Thymus (tissue), 11 donors: ENCODE measurements around the gene RNPS1. TPM values are rescaled to one million over a fixed set of nuclear protein-coding genes. Genes with fewer than 3 reads are reported as not detected.
A peak's percentile ranks its signal among the peaks of the same experiment; 100 is the strongest.

Source experiments
- DNase-seq, 9 donors: peaks; one replicate each; pipeline ENCODE4 v3.0.0-alpha.2; 2013; ENCODE audit warnings: low spot score in 9 of 9, low read depth in 6 of 9, missing footprints in 1 of 9
- H3K27ac ChIP-seq, 2 donors: one replicate each; pipeline ENCODE4 v1.5.1; 2013; ENCODE audit warnings: control low read depth in 1 of 2, low read depth in 1 of 2, low read length in 1 of 2, mild to moderate bottlenecking in 1 of 2, moderate library complexity in 1 of 2
- H3K27me3 ChIP-seq, 2 donors: one replicate each; pipeline ENCODE4 v1.5.1; 2013; ENCODE audit warnings: low read length in 1 of 2; ENCODE audit not compliant: control insufficient read depth in 2 of 2, insufficient read depth in 1 of 2
- H3K36me3 ChIP-seq, 2 donors: one replicate each; pipeline ENCODE4 v1.5.1; 2013; ENCODE audit warnings: low read length in 1 of 2, mild to moderate bottlenecking in 1 of 2, moderate library complexity in 1 of 2; ENCODE audit not compliant: control insufficient read depth in 2 of 2, insufficient read depth in 2 of 2
- H3K4me1 ChIP-seq, 2 donors: one replicate each; pipeline ENCODE4 v1.5.1; 2013; ENCODE audit warnings: low read length in 2 of 2; ENCODE audit not compliant: control insufficient read depth in 2 of 2, insufficient read depth in 2 of 2
- H3K4me3 ChIP-seq, 2 donors: one replicate each; pipeline ENCODE4 v1.5.1; 2013; ENCODE audit warnings: low read length in 2 of 2, control low read depth in 1 of 2, mild to moderate bottlenecking in 1 of 2
- H3K9me3 ChIP-seq, 2 donors: one replicate each; pipeline ENCODE4 v1.5.1; 2013; ENCODE audit warnings: low read length in 1 of 2, mild to moderate bottlenecking in 1 of 2; ENCODE audit not compliant: control insufficient read depth in 2 of 2, insufficient read depth in 1 of 2
- WGBS: extraction: QIAGEN DNeasy Blood & Tissue Kit; methylation state at CpG from one replicate; pipeline ENCODE4 v1.1.7; 2013; 5-methylcytosine and 5-hydroxymethylcytosine counted together
- polyA plus RNA-seq: library from polyadenylated mRNA; stranded (reverse); fragments of 200-250 nt; gene quantifications from one replicate; pipeline ENCODE4 v1.2.3, GENCODE V29; 2013
- total RNA-seq: library from RNA; stranded (reverse); fragments of 120-200 nt; gene quantifications from one replicate; pipeline ENCODE4 v1.2.4, GENCODE V29; 2013
- donor health status: healthy.

The RNPS1 gene
- total and polyA plus RNA-seq, 2 donors = 87.2 to 130 TPM

DNA sequence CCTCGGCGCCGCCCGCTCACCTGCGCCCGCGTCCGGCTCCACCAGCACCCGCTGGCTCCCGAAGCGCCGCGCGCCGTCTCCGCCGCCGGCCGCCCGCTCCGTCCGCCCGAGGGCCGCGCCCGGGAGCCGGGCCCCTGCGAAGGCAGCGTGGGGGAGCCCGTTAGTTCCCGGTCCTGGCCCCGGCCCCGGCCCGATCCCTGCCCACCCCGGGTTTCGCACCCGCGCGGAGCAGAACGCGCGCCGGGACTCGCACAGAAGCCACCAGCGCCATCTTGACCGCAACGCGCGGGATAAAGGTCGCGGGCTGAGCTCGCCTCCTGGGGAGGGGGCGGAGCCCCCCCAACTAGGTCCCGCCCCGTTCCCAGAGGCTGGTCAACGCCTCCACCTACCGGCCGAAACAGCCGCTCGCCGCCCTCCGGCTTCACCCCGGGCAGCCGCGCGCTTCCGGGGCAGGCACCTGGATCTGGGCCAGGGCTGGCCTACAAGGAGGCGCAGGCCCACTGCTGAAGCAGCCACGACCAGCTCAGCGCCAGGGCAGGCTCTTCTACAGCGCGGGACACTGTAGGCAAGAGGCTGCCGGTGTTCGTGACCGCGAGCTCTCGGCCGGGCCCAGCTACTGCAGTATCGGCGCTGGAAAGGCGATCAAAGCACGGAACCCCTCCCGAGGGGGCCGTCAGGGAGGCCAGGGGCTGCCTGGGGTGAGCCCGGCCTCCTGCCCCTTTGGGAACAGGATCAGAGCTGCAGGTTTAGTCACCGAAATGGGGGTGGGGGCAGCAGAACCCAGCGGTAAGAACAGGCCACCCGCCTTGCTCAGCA, 16.4 kb downstream of the RNPS1 start, which contains the start of gene ECI1:
Gene ECI1 (minus strand): TSS at position 292 of the 816 bp plus-strand sequence. CDS start 21 bp downstream, at position 271.
- peaks cover 0 to 3% of the 10 kb centered on the region in 2 donors for H3K9me3 ChIP-seq
- H3K4me1 ChIP-seq = peaks cover 14 to 20% of the 10 kb centered on the region in 2 donors
- peak within 1 kb of the TSS; percentile 57 to 90 for H3K4me3 ChIP-seq
- no peaks in the 10 kb centered on the region for H3K27me3 ChIP-seq
- peak in 8 of 9 donors; percentile 29 to 83 (median 62) for DNase-seq
- peak within 1 kb of the TSS; percentile 64 to 93 for H3K27ac ChIP-seq
- H3K36me3 ChIP-seq = peaks cover 40 to 43% of the 10 kb centered on the region in 2 donors
- 5% methylated on average over 88 of the region's 88 CpGs for WGBS

DNA sequence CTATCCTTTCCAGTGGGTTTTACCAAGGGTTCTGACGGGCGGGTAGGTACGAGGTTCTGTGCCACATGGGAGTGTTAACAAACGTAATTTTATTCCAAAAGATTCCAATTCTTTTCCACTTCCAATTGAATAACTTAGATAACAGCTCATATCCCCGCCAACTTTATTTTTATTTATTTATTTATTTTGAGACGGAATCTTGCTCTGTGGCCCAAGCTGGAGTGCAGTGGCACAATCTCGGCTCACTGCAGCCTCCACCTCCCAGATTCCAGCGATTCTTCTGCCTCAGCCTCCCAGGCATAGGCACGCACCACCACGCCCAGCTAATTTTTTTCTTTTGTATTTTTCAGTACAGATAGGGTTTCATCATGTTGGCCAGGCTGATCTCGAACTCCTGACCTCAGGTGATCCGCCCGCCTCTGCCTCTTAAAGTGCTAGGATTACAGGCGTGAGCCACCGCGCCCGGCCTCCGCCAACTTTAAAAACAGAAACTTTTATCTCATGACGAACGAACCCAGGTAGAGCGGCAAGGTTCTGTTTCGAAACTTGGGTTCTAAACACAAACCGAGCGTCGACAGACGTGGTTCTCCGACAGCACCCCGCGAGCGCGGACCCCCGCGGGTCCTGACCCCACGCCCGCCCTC, 17.2 kb downstream of the RNPS1 start:
- H3K9me3 ChIP-seq = peaks cover 0 to 3% of the 10 kb centered on the region in 2 donors
- H3K27ac ChIP-seq = peak overlapping the region in 1 of 2 donors; percentile 93
- H3K36me3 ChIP-seq = peaks cover 40 to 45% of the 10 kb centered on the region in 2 donors
- 18% methylated on average over 35 of the region's 35 CpGs for WGBS
- peak overlapping the region; percentile 55 to 90 for H3K4me3 ChIP-seq
- no peaks in the 10 kb centered on the region for H3K27me3 ChIP-seq
- H3K4me1 ChIP-seq = peaks cover 14 to 20% of the 10 kb centered on the region in 2 donors
- DNase-seq = peak in 1 of 9 donors; percentile 49

DNA sequence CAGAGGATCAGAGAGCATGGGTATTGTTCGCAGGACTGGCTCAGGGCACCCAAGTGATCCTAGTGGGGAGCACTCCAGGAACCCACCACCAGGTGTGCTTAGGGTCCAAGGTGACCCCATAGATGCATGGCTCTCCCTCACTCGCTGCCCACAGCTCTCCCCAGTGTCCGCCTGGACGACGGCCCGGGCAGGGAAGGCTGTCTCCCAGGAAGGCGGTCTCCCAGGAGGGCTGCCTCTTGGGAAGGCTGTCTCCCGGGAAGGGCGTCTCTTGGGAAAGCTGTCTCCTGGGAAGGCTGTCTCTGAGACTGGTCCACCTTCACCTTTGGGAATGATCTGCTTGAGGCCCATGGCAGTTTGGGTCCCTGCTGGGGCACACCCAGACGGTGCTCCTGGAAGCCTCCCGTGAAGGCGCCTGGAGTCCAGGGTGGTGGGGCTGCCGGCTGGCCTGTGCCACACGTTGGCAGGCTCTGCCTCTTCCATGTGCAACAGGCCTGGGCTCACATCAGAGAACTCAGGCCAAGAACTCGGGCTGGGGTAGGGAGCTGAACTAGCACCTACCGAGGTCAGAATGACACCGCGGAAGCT, 21.5 kb downstream of the RNPS1 start:
- Histone ChIP-seq H3K27me3 (no peaks in the 10 kb centered on the region), H3K36me3 (peaks cover 46 to 51% of the 10 kb centered on the region in 2 donors), H3K4me3 (no peak overlapping the region), H3K9me3 (no peaks in the 10 kb centered on the region), H3K4me1 (peaks cover 7 to 11% of the 10 kb centered on the region in 2 donors), H3K27ac (no peak overlapping the region)
- no peak for DNase-seq
- WGBS = 97% methylated on average over 18 of the region's 18 CpGs

DNA sequence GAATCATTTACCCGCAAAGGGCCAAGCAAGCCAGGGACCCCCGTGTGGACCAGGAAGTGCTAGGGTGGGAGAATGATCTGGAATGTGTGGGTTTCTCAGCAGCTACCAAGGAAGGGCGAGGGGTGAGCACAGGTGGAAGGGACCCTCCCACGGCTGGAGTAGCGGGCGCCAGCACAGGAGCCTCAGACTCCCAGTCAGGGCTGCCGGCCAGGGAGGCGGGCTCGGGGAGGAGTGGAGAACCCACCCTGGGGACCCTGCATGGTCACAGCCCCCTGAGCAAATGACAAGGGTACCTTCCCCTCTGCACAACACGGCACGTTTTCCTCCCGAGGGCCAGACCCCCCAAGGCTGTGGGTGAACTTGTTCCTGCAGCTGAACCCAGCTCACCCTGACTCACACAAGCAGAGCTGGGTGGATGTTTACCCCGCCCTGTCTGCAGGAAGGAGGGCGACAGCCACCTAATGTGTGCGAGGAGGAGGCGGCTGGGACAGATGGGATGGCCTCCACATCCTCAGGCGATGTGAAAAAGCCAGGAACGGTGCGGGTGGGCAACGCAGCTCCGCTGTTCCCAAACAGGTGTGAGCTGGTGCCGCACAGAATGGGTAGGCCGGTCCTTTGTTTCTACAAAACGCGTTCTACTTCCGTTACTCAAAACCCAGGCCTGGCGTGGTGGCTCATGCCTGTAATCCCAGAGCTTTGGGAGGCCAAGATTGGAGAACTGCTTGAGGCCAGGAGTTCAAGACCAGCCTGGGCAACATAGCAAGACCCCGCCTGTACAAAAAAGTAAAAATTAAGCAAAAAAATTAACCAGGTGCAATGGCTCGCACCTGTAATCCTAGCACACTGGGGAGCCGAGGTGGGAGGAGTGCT, 22.8 kb downstream of the RNPS1 start:
- Histone ChIP-seq H3K9me3 (no peaks in the 10 kb centered on the region), H3K36me3 (peaks cover 48 to 51% of the 10 kb centered on the region in 2 donors), H3K27ac (no peak overlapping the region), H3K4me3 (no peak overlapping the region), H3K27me3 (no peaks in the 10 kb centered on the region), H3K4me1 (peaks cover under 1 to 3% of the 10 kb centered on the region in 2 donors)
- WGBS = 97% methylated on average over 30 of the region's 30 CpGs
- no peak for DNase-seq

DNA sequence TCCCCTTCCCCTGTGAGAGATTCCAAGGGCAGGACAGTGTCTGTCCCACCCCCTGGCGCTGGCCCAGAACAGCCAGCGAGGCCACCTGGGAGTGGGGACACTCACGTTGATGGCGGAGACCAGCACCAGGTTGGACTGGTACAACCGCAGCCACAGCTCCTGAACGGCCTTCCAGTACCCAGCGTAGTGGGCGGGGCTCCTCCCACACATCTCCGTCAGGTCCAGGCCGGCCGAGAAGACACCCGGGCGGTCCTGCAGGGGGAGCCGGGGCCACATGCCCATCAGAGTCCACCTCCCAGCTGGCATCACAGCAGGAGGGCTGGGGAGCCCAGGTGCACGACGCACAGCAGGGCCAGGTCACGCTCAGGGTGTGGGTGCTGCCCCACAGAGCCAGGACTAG, 23.6 kb downstream of the RNPS1 start:
- DNase-seq = no peak
- 97% methylated on average over 17 of the region's 17 CpGs for WGBS
- Histone ChIP-seq H3K27me3 (no peaks in the 10 kb centered on the region), H3K27ac (no peak overlapping the region), H3K4me1 (no peaks in the 10 kb centered on the region), H3K4me3 (no peak overlapping the region), H3K9me3 (no peaks in the 10 kb centered on the region), H3K36me3 (peaks cover 51 to 52% of the 10 kb centered on the region in 2 donors)

DNA sequence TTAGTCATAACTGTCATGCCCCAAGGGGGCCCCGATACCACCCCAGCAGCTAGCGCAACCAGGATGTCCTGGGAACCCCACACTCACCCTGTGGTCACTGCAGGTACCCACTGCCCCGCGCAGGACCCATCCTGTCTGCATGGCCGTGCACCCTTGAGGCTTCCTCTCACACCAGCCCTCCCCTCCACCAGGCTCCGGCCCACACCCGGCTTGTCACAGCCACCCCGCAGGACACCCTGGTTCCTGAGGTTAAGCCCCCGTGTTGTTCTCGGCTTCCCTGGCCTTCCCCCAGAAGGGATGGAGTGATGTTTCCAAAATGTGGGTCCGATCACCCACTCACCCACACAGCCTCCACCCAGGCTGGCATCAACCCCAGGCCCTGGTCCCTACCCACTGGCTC, 24.1 kb downstream of the RNPS1 start:
- H3K27ac ChIP-seq = no peak overlapping the region

DNA sequence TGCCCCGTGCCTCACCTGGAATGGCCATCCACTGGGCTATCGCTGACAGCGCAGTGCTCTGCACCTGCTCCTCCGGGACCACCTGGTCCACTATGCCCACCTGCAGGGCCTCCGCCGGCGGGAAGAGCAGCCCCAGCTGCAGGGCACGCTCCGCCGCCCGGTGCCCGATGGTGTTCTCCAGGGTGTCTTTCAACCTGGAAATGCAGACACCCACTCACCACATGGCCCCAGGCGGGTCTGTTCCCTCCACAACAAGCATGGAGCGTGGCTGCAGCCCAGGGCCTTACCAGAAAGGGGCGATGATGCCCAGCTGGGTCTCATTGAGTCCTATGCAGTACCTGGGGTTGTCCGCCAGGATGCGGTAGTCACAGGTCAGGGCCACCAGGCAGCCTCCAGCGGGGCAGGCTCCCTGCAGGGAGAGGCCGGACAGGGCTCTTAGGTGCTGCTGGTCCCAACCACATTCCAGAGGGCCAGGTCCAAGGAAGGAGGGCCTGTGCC, 24.8 kb downstream of the RNPS1 start:
- no peak overlapping the region for H3K27ac ChIP-seq
- DNase-seq = no peak
- no peak overlapping the region for H3K4me3 ChIP-seq
- 98% methylated on average over 19 of the region's 19 CpGs for WGBS
- H3K36me3 ChIP-seq = peaks cover 47 to 49% of the 10 kb centered on the region in 2 donors
- H3K9me3 ChIP-seq = no peaks in the 10 kb centered on the region
- no peaks in the 10 kb centered on the region for H3K4me1 ChIP-seq
- H3K27me3 ChIP-seq = peaks cover under 1 to 9% of the 10 kb centered on the region in 2 donors

More for the DNA sequence above, 24.1 kb downstream of the RNPS1 start:
- Histone ChIP-seq H3K4me1 (no peaks in the 10 kb centered on the region), H3K9me3 (no peaks in the 10 kb centered on the region), H3K4me3 (no peak overlapping the region), H3K36me3 (peaks cover 50 to 52% of the 10 kb centered on the region in 2 donors), H3K27me3 (peaks cover 0 to 2% of the 10 kb centered on the region in 2 donors)
- WGBS = over 99% methylated on average over 11 of the region's 11 CpGs
- DNase-seq = no peak

DNA sequence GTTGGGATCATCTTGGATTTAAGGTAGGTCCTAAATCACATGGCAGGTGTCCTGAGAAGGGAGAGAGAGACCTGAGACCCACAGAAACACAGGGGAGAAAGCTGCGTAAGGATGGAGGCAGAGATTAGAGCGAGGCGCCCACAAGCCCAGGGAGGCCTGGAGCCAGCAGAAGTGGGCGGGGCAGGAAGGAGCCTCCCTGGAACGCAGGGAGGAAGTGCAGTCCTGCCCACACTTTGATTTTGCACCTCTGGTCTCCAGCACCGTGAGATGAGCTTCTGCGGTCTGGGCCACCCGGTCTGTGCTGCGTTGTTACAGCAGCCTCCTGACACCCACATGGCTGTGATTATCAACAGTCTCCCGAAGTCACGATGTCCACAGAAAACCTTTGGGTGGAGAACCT, 25.3 kb downstream of the RNPS1 start:
- 97% methylated on average over 11 of the region's 11 CpGs for WGBS
- no peak overlapping the region for H3K4me3 ChIP-seq
- no peak for DNase-seq
- peaks cover 6 to 14% of the 10 kb centered on the region in 2 donors for H3K27me3 ChIP-seq
- H3K4me1 ChIP-seq = no peaks in the 10 kb centered on the region
- H3K9me3 ChIP-seq = no peaks in the 10 kb centered on the region
- peaks cover 47 to 49% of the 10 kb centered on the region in 2 donors for H3K36me3 ChIP-seq
- H3K27ac ChIP-seq = no peak overlapping the region
